HG03025 (cell line): ENCODE results near the gene CLGN.

Experiments
- ATAC-seq: cut with Tn5 transposase; IDR thresholded peaks from one replicate; pipeline ENCODE4 v1.9.1; 2021; ENCODE audit warnings: mild to moderate bottlenecking, moderate library complexity; ENCODE audit not compliant: unreplicated experiment, low FRiP score

The CLGN gene

GRCh38 chr4:140388015-140388414, 39.4 kb downstream of the CLGN start:
- no peak for ATAC-seq

GRCh38 chr4:140382732-140383131, 44.7 kb downstream of the CLGN start:
- no peak for ATAC-seq

GRCh38 chr4:140374130-140374477, 53.3 kb downstream of the CLGN start:
- ATAC-seq: no peak

- ATAC-seq: peak; percentile 96
Measured at GRCh38 chr4:140373328-140374129, 53.9 kb downstream of the CLGN start, which contains the start of gene SCOC. TSS of gene SCOC (plus strand) at chr4:140373646. CDS start at chr4:140379171, 5,525 bp downstream.

- peak; percentile 60 for ATAC-seq
Measured at GRCh38 chr4:140372751-140373327, 54.6 kb downstream of the CLGN start.

GRCh38 chr4:140368686-140369085, 58.8 kb downstream of the CLGN start:
- no peak for ATAC-seq

GRCh38 chr4:140367738-140368137, 59.7 kb downstream of the CLGN start:
- ATAC-seq: no peak

GRCh38 chr4:140363558-140363957, 63.9 kb downstream of the CLGN start:
- ATAC-seq: no peak

GRCh38 chr4:140363051-140363450, 64.4 kb downstream of the CLGN start:
- ATAC-seq: no peak

- no peak for ATAC-seq
Measured at GRCh38 chr4:140361099-140361498, 66.3 kb downstream of the CLGN start.

GRCh38 chr4:140359562-140360427, 67.7 kb downstream of the CLGN start:
- peak; percentile 94 for ATAC-seq

GRCh38 chr4:140358281-140358680, 69.2 kb downstream of the CLGN start:
- no peak for ATAC-seq

GRCh38 chr4:140357868-140358267, 69.6 kb downstream of the CLGN start:
- ATAC-seq: no peak

- no peak for ATAC-seq
Measured at GRCh38 chr4:140355288-140355687, 72.2 kb downstream of the CLGN start.

GRCh38 chr4:140353786-140354185, 73.7 kb downstream of the CLGN start:
- no peak for ATAC-seq

GRCh38 chr4:140351093-140352075, 76.1 kb downstream of the CLGN start:
- ATAC-seq: no peak

GRCh38 chr4:140349816-140350215, 77.6 kb downstream of the CLGN start:
- ATAC-seq: no peak

GRCh38 chr4:140346136-140346535, 81.3 kb downstream of the CLGN start:
- ATAC-seq: no peak

GRCh38 chr4:140344621-140345020, 82.8 kb downstream of the CLGN start:
- ATAC-seq: no peak

- no peak for ATAC-seq
Measured at GRCh38 chr4:140344101-140344500, 83.3 kb downstream of the CLGN start.
